ENCODE results near the gene CD40.

DNA sequence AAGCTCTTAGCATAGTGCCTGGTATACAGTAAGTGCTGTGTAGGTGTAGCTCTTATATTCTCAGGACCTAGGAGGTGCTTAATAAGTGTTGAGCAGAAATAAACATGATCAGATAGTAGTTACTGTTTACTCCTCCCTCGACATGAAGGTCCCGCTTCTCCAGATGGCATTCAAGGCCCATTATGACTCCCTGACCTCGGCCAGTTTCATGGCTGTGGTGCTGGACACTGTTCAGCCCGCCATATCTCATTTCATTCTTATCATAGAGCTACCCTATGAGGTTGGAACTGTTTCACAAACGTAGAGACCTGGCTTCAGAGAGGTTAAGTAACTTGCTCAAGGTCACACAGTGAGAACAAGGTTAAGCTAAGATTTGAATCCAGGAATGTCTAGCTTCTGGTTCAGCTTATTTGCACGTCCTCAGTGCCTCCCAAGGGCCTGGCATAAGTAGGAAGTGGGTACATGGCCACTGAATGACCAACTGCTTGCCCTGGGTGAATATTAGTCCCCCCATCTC lies 39.0 kb downstream of the CD40 start:
- TF ChIP-seq MXI1 (IDR thresholded peaks at IDR 0.05; ENCODE audit: low read depth, low read length) (no peak), SMC3 (IDR thresholded peaks at IDR 0.05; ENCODE audit: low read depth, low read length) (no peak), NFIC (IDR thresholded peaks at IDR 0.05; ENCODE audit: borderline replicate concordance) (no peak), TEAD4 (IDR thresholded peaks at IDR 0.05; ENCODE audit: borderline replicate concordance, insufficient read depth) (no peak), REST (IDR thresholded peaks at IDR 0.05; ENCODE audit: low read depth, low read length) (no peak), TAF1 (IDR thresholded peaks at IDR 0.05; ENCODE audit: borderline replicate concordance, low read depth, low read length) (no peak), POLR2AphosphoS5 (IDR thresholded peaks at IDR 0.05; ENCODE audit: low read depth, low read length) (no peak), MAX (IDR thresholded peaks at IDR 0.05; ENCODE audit: low read depth) (no peak), YY1 (IDR thresholded peaks at IDR 0.05; ENCODE audit: low read depth) (no peak), EP300 (IDR thresholded peaks at IDR 0.05; ENCODE audit: borderline replicate concordance in 1 of 2, low read depth in 1 of 2, low read length in 1 of 2) (no peak)
- TF ChIP-seq, protein P1, sequence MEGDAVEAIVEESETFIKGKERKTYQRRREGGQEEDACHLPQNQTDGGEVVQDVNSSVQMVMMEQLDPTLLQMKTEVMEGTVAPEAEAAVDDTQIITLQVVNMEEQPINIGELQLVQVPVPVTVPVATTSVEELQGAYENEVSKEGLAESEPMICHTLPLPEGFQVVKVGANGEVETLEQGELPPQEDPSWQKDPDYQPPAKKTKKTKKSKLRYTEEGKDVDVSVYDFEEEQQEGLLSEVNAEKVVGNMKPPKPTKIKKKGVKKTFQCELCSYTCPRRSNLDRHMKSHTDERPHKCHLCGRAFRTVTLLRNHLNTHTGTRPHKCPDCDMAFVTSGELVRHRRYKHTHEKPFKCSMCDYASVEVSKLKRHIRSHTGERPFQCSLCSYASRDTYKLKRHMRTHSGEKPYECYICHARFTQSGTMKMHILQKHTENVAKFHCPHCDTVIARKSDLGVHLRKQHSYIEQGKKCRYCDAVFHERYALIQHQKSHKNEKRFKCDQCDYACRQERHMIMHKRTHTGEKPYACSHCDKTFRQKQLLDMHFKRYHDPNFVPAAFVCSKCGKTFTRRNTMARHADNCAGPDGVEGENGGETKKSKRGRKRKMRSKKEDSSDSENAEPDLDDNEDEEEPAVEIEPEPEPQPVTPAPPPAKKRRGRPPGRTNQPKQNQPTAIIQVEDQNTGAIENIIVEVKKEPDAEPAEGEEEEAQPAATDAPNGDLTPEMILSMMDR (IDR thresholded peaks at IDR 0.05), result no peak
